ENCODE measurements around the gene TRIM26.
"Not testable (repeated sequence)": the region's sequence is repeated elsewhere in the genome, so short reads cannot be mapped to it uniquely, and the experiment has no call there.

TRIM26 gene

GRCh38 chr6:30212865-30213666 lies at the start of gene TRIM26:
Gene TRIM26 (minus strand): TSS chr6:30213406. CDS start chr6:30199103, 14,303 bp downstream.
- peak; percentile 84 to 92 (median 90) for DNase-seq

GRCh38 chr6:30260036-30260504 lies 46.9 kb upstream of the TRIM26 start:
- peak in 2 of 4 experiments; percentile 10 to 24 for DNase-seq

- DNase-seq = peak; percentile 27 to 44 (median 36)
Measured at GRCh38 chr6:30259140-30260035, 46.2 kb upstream of the TRIM26 start.

- DNase-seq = no peak
Measured at GRCh38 chr6:30258204-30258603, 45.0 kb upstream of the TRIM26 start.

- DNase-seq = not testable (repeated sequence)
Measured at GRCh38 chr6:30252417-30252816, 39.2 kb upstream of the TRIM26 start.

GRCh38 chr6:30244560-30244959 lies 31.4 kb upstream of the TRIM26 start:
- DNase-seq = no peak

GRCh38 chr6:30238178-30238795 lies 25.1 kb upstream of the TRIM26 start:
- DNase-seq = no peak

- no peak for DNase-seq
Measured at GRCh38 chr6:30234356-30234755, 21.1 kb upstream of the TRIM26 start.

GRCh38 chr6:30231067-30231466 lies 17.9 kb upstream of the TRIM26 start:
- DNase-seq = no peak

- no peak for DNase-seq
Measured at GRCh38 chr6:30227763-30228487, 14.7 kb upstream of the TRIM26 start.

GRCh38 chr6:30227242-30227722 lies 14.1 kb upstream of the TRIM26 start:
- no peak for DNase-seq

- no peak for DNase-seq
Measured at GRCh38 chr6:30223339-30223738, 10.1 kb upstream of the TRIM26 start.

GRCh38 chr6:30221956-30222355 lies 8.8 kb upstream of the TRIM26 start:
- not testable (repeated sequence) for DNase-seq

GRCh38 chr6:30221395-30221794 lies 8.2 kb upstream of the TRIM26 start:
- DNase-seq = not testable (repeated sequence)

GRCh38 chr6:30219244-30219643 lies 6.0 kb upstream of the TRIM26 start:
- peak in 1 of 4 experiments; percentile 20 for DNase-seq

GRCh38 chr6:30216096-30216495 lies 2.9 kb upstream of the TRIM26 start:
- DNase-seq = no peak

GRCh38 chr6:30214657-30214982 lies 1.4 kb upstream of the TRIM26 start:
- no peak for DNase-seq

GRCh38 chr6:30213957-30214656 lies 901 bp upstream of the TRIM26 start:
- DNase-seq = peak; percentile 13 to 67 (median 49)

- no peak for DNase-seq
Measured at GRCh38 chr6:30213667-30213956, 406 bp upstream of the TRIM26 start.

GRCh38 chr6:30211899-30212298 lies 1.3 kb downstream of the TRIM26 start:
- no peak for DNase-seq

- DNase-seq = no peak
Measured at GRCh38 chr6:30211306-30211705, 1.9 kb downstream of the TRIM26 start.
